ENCODE data around the gene SMPD3.

The SMPD3 gene

DNA sequence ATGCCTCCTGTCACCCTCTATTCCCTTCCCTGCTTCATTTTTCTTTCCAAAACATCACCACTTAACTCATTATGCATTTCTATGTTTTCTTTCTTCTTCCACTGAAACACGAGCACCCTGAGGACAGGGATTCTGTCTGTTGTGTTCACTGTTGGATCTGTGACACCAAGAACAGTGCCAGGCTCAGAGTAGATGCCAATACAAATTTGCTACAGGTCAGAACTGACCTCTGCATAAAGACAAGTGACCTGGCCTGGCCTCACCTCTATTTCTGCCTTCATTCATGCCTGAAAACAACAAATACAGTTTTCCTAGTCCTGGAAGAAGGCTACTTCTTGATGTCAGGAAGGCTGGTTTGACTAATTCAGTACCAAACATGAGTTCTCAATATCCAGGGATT lies 45.1 kb downstream of the SMPD3 start:
- no peak for DNase-seq (ENCODE audit: low read depth)

GRCh38 chr16:68402748-68403040 lies 45.6 kb downstream of the SMPD3 start:
- no peak for DNase-seq (ENCODE audit: low read depth)

DNA sequence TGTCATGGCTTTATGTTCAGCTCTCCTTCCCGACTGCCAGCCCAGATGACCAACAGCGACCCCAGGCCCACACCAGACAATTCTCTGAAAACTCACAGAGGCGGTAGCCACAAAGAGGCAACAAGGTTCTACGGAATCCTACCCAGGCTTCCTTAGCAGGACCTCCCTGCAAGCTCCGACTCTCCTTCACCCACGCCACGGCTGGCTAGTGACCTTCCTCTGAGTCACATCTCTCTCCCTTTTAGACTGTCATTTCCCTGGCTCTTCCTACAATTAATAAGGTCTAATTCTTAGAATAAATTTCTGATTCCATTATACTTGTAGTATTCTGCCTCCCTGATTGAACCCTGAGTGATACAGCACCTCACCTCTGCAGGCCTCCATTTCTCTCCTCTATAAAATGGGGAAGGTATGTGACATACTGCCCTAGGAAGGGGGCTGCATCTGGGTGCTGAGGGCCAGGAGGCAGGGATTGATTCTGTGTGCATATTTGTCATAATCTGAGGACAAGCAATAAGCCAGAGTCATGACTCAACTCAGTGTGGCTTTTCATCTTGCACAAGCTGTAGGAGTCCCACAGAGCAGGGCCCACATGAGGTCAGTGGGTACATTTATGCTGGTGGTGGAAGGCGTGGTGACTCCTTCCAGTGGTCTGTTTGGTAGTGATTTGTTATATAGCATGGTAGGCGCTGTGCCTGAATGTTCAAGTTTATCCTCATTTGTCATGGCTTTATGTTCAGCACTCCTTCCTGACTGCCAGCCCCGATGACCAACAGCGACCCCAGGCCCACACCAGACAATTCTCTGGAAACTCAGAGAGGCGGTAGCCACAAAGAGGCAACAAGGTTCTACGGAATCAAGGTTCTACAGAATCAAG lies 46.2 kb downstream of the SMPD3 start:
- peak; percentile 77 for DNase-seq (ENCODE audit: low read depth)

GRCh38 chr16:68400924-68401460 lies 47.3 kb downstream of the SMPD3 start:
- DNase-seq (ENCODE audit: low read depth) = no peak

DNA sequence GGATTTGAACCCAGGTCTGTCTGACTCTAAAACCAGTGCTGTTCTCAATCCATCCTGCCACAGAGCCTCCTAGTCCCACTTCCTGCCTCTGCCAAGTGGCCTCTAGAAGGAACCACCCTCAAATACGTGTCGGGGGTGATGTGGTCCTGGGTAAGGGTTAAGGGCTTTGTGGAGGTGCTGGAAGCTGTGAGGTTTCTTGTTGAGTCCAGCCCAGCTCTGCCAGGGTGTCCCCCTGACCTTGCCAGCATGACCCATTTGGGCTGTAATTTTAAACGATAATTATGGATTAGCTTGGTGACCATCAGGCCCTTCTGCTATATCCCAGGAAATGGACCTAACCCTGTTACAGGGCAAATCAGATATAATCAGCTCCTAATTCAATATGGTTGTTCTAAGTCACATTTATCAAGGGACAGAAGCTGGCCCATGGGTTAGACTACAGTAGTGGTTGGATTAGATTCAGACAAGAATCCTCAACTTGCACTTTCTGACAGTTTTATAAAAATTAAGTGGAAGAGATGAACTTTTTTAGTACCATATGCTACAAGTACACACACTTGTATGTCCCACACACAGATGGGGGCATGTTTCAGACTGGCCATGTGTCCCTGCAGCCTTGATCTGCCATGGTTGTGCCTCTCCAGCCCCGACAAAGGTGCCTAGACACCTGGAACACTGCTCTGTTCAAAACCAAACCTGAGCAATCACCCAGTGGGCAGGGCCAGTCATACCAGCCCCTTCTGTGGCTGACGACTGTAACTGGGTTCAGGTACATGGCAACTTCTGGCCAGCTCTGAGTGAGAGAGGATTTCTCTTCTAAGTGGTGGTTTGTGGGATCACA lies 48.0 kb downstream of the SMPD3 start:
- no peak for DNase-seq (ENCODE audit: low read depth)

DNA sequence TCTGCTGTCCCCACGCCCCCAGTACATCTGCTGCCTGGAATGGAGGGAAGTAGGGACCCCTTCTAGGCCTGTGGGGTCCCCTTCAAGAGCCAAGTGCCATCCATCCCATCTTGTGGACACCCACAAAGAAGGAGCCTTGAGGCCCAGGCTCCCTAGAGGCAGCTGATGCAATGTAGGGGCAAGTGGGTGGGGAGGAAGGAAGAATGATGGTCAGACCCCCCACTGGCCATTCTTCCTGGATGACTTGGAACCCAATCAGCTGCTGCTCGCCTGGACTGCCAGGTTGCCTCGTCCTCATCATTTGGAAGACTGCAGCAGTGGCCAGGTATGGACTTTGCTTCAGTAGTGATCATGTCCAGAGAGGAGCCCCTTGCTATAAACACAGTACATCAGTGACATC lies 48.9 kb downstream of the SMPD3 start:
- no peak for DNase-seq (ENCODE audit: low read depth)

GRCh38 chr16:68397710-68398201 lies 50.6 kb downstream of the SMPD3 start:
- no peak for DNase-seq (ENCODE audit: low read depth)

DNA sequence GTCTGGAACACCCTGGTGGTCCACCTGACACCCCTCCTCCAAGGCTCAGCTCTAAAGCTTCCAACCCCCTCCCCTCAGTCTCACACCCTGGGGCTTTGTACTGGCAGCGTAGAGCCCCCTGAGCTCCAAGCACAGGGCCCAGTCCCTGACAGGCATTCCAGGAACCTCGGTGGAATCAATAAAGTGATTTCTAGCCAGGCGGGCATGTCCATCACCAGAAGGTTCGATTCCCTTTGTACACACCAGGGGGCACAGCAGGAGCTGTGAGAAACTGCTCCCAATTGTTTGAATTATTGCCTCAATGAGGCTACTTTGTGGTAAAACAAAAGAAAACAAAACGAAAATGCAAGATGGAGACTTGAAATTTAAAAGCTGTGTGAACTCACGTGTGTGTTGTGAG lies 51.8 kb downstream of the SMPD3 start:
- peak; percentile 72 for DNase-seq (ENCODE audit: low read depth)

DNA sequence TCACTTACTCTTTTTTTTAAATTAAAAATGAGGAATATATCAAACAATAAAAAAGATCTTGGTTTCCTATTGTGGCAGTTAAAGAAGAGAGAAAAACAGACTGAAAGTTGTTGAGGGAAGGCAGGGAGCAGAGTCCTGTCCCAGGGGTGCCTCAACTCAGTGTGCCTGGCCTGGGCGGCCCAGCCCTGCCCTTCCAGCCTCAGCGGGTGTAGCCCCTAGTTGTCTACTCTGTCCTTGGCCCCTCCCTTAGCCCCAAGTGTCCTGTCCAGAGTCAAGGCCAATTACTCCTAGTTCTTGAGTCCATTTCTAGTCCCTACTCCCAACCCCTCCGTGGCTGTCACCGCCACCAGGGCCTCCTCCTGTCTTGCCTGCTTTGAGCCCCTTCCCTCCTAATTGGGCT lies 52.5 kb downstream of the SMPD3 start:
- no peak for DNase-seq (ENCODE audit: low read depth)

DNA sequence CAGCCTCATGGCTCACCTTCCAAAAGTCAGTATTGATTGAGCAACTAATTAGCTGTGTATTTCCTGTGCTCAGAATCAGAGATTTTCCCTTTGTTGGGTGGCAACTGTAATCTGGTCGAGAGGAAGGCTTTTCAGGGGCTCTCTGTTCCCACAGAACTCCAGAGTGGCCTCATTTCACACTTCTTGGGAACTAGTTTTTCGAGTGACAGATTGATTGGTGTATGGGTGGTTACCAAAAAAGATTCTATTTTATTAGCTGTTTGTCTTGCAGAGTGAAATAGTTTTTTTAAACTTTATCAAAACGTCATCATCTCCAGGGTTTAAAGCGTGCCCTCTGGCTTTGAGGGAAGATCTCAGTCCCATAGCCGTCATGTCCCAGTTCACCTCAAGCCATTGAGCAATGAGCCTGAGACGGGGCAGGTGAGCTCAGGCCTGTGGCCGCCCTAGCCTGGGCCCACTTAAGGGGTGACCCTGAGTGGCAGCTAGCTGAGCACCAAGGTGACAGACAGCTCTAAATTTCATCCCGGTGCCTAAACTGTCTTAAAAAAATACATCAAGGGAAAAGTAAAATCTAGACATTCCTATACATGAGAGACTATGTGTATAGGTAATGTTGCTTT lies 53.0 kb downstream of the SMPD3 start:
- no peak for DNase-seq (ENCODE audit: low read depth)

- no peak for DNase-seq (ENCODE audit: low read depth)
Measured at GRCh38 chr16:68393333-68393732, 55.0 kb downstream of the SMPD3 start.

- DNase-seq (ENCODE audit: low read depth) = no peak
Measured at GRCh38 chr16:68389750-68390371, 58.4 kb downstream of the SMPD3 start.

DNA sequence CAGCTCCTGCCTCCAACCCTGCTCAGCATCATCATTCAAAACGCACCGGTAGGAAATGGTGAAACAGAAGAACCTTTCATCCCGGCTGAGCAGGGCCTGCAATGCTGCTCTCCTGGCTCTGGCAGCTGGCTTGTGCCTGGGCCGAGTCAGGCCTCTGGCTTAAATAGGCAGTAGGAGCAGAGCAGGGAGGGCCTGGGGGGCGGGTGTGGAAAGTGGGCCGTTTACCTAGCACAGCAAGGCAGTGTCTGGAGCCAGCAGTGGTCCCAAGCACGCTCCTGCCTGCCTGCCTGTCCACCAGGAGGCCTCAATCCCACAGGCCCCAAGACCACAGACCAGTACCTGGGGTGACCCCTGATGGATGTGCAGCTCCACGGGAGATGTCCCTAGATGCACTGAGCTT lies 59.3 kb downstream of the SMPD3 start:
- DNase-seq (ENCODE audit: low read depth) = no peak

GRCh38 chr16:68388124-68388523 lies 60.2 kb downstream of the SMPD3 start:
- no peak for DNase-seq (ENCODE audit: low read depth)

- DNase-seq (ENCODE audit: low read depth) = no peak
Measured at GRCh38 chr16:68387301-68387700, 61.0 kb downstream of the SMPD3 start.

DNA sequence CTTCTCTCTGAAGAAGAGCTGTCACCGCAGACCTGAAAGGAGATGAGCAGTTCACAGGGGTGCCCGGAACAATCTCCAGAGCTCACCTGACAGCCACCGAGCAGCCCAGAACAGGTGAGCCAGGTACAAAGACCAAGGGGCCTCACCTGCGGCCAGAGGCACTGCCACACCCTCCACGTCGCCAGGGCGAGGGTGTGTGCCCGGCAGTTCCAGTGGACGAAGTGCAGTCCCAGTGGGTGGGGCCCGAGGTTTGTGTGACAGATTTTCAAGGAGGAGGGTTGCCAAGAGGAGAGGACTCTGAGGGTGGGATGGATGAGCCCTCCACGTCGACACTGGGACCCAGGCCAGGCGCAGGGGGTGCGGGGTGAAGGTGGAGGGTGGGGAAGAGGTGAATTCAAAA lies 61.7 kb downstream of the SMPD3 start:
- DNase-seq (ENCODE audit: low read depth) = no peak

DNA sequence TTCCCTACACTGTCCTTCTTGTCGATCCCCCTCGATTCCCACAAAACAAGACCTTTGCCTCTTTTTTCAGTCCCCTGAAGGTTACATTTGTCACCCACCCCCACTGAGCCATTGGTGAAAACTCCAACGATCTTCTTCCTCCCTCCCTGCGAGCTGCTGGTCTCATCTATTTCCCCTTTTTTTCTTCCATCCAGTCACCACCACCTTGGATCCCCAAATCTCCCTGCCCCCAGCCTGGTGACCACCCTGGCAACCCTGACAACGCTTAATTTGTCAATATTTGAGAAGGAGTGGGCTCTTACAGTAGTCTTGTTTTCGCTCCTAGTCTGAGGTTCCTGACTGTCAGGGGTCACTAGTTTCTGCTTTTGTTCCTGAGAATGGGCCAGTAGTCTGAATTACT lies 62.9 kb downstream of the SMPD3 start:
- no peak for DNase-seq (ENCODE audit: low read depth)

DNA sequence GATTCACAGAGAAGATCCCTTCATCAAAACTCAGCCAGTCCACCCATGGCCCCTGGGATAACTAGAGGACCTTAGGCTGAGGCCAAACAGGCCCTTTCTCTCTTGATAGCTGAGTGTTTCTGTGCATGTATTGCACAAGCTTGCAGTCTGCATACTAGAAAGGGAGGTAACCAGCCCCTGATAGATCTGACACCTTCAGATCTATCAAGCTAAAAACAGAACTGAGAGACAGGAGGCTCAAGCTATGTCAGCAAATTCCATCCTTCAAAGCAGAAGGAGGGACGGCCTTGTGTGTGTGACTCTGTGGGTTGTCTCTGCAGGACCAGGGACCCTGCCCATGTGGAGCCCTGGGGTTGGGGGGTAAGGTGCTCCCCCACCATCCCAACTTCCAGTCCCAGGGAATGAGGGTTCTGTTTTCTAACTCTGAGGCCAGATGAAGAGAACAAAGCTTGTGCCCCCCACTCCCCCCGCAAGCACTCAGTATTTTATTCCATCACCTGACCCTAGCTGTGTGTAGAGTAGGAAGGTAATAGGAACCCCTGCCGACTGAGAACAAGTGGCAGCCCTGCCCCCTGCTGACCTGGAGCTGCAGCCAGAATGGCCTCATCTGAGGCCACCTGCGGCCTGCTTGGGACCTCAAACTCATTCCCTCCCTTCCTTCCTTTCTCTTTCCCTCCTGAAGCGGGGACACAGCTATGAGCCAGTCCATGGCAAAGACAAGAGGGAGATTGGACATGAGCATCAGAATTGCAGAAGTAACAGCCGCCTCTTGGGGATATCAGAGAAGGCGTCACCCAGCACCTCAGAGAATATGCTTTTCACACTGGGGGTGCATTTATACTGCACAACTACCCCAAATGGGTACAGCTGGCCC lies 63.8 kb downstream of the SMPD3 start:
- no peak for DNase-seq (ENCODE audit: low read depth)

DNA sequence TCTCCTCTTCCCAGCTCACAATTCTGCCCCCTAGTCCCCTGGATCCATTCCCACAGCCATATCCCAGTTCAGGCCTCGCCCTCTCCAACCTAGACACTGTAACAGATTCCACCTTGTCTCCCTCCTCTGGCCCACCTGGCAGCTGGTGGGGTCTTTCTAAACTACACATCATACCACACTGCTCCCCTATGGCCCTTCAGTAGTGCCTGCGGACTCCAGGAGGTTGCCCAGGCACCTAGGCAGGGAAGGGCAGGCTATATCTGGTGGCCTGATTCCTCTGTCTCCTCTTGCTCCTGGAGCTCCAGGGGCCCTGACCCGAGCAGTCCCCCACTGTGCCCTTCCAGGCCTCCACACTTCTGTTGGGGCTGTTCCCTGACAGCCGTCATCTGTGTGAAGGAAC lies 64.5 kb downstream of the SMPD3 start:
- no peak for DNase-seq (ENCODE audit: low read depth)

DNA sequence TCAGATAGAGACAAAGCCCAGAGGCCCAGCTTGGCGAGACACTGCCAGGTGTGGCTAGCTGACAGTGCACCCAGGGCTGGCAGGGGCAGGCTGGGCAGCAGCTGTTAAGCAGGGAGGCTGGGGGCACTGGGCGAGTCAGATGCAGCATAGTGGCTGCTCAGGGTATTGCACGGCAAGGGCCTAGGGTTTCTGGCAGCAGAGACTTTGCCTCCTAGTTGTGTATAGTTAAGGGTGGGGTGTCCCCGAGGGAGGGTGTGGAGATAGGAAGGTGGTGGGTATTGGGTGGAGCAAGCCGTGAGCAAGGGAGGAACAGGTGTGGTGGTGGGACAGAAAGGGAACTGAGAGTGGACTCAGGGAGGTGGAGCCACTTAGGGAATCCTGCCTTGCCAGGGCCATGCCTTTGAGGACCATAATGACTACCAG lies 66.0 kb downstream of the SMPD3 start:
- no peak for DNase-seq (ENCODE audit: low read depth)

DNA sequence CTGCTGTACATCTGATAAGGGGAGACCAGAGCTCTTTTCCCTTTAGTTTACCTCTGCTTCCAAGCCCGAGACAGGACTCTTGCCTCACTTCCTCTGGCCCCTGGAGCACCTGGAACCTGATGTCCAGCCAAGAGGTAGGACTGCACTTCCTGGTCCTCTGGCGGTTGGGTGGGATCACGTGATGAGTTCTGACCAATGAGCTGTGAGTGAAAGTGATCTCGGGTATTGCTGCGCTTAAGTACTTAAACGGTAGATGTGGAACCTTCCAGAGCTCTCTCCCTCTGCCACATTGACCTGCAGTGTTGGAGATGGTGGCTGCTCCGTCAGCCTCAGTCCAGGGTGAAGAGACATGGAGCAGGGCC lies 67.0 kb downstream of the SMPD3 start:
- no peak for DNase-seq (ENCODE audit: low read depth)
